D721Med (cell line): ENCODE data around the gene GLB1L3.

ENCODE experiments used
- DNase-seq: peaks from one replicate; pipeline ENCODE4 v3.0.0; 2011; ENCODE audit warnings: low spot score; ENCODE audit not compliant: insufficient read length
- FAIRE-seq: peaks from 2 replicates; lab custom pipeline; 2011; peaks lifted over from hg19 to GRCh38; lab: Jason Lieb, UNC
- TF ChIP-seq, protein P1 (sequence below): IDR thresholded peaks from 2 replicates; pipeline ENCODE4 v1.5.1; 2012; ENCODE audit warnings: mild to moderate bottlenecking, control low read depth; ENCODE audit not compliant: insufficient read depth; ENCODE audit errors: missing control alignments

The GLB1L3 gene

DNA sequence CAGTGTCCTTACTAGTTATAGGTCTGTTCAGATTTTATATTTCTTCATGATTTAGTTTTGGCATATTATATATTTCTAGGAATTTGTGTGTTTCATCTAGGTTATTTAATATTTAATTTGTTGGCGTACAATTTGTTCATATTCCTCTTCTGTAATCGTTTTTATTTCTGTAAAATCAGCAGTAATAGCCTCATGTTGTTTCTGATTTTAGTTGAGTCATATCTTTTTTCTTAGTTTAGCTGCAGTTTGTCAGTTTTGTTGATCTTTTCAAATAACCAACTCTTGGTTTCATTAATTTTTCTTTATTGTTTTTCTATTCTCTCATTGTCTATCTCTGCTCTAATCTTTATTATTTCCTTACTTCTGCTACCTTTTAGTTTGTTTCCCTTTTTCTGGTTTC is 75.9 kb downstream of the GLB1L3 start:
- no peak for FAIRE-seq
- DNase-seq: no peak
- TF ChIP-seq, protein P1, sequence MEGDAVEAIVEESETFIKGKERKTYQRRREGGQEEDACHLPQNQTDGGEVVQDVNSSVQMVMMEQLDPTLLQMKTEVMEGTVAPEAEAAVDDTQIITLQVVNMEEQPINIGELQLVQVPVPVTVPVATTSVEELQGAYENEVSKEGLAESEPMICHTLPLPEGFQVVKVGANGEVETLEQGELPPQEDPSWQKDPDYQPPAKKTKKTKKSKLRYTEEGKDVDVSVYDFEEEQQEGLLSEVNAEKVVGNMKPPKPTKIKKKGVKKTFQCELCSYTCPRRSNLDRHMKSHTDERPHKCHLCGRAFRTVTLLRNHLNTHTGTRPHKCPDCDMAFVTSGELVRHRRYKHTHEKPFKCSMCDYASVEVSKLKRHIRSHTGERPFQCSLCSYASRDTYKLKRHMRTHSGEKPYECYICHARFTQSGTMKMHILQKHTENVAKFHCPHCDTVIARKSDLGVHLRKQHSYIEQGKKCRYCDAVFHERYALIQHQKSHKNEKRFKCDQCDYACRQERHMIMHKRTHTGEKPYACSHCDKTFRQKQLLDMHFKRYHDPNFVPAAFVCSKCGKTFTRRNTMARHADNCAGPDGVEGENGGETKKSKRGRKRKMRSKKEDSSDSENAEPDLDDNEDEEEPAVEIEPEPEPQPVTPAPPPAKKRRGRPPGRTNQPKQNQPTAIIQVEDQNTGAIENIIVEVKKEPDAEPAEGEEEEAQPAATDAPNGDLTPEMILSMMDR: no peak

GRCh38 chr11:134355136-134355535 is 79.0 kb downstream of the GLB1L3 start:
- FAIRE-seq (no peak), DNase-seq (no peak)
- TF ChIP-seq, protein P1: no peak

GRCh38 chr11:134355656-134356055 is 79.5 kb downstream of the GLB1L3 start:
- TF ChIP-seq, protein P1: no peak
- DNase-seq (no peak), FAIRE-seq (no peak)

DNA sequence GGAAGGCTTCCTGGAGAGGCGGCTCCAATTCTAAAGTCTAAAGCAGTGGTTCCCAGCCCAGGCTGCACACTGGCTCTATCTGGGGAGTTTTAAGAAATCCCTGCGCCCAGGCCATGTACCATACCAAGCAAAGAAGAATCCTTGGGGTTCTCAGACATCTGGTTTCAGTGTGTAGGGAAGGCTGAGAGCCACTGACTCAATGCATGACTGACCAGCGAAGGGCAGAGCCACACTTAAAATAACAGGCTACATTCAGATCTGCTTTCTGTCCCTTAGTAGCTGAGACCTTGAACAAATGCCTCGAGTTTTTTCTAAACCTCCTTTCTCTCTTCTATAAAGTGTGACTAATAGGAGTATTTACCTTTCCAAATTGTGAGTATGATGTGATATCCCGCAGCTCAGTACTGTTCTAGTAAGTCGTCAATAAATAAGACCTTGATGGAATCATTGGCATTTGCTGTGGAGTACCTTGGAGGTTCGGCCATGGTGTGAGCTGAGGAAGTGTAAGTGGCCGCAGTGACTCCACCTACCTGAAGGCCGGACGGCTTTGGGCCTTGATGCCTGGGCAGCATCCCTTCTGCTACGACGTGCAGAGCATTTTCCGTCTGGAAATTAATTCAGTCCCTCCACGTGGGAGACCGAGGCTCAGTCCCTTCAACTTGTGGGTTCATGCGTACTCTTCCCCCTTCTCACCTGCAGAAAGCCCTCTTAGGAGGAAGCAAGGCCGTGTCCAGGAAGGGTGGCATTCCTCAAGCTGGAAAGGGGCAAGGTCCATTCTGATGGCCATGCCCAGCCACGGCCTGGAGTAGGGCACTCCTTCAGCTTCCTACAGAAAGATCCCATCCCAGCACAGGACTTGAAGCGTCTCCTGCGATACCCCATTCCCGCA is 80.7 kb downstream of the GLB1L3 start:
- TF ChIP-seq, protein P1: no peak
- FAIRE-seq (no peak), DNase-seq (no peak)

GRCh38 chr11:134357545-134357839 is 81.3 kb downstream of the GLB1L3 start:
- FAIRE-seq: no peak
- TF ChIP-seq, protein P1: no peak
- DNase-seq: no peak

DNA sequence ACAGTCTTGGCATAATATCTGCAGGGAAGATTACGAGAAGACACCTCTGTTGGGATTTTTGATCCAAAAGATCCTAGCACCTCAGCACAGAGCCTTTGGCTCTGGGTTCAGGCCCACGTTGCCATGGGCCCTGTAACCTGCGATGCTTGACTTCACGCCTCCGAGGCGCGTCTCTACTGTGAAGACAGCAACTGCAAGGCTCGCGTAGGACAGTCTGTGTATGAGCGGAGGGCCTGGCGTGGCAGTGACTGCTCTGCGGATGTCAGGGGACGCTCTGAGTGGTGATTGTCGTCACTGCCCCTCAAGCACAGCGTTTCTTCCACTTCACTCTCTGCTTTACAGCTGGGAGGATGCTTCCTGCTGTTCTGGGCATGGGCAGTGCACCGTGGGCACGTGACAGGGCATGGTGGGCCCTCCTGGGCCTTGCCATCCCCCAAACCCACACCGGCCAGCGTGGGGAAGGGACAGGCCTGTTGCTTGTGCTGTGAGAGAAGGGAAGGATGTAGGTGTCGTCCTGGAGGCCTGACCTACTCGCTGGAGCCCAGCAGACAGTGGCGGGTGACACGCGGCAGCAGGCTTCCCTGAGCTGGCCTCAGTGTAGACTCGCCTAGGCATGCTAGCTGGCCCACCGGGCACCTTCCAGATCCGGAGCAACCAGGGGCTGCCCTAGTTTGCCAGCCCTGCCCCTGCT is 82.1 kb downstream of the GLB1L3 start:
- DNase-seq (no peak), FAIRE-seq (no peak)
- TF ChIP-seq, protein P1: no peak

GRCh38 chr11:134358856-134359490 is 82.8 kb downstream of the GLB1L3 start:
- no peak for DNase-seq
- TF ChIP-seq, protein P1: no peak
- no peak for FAIRE-seq
